Body of pancreas (tissue), 4 donors: ENCODE data around the gene RAD51B. TPM values are rescaled to one million over a fixed set of nuclear protein-coding genes. Genes with fewer than 3 reads are reported as not detected.

Experiments
- ATAC-seq: fragments of 150-250 bp; one replicate; pipeline ENCODE4 v1.9.1; 2016
- DNase-seq, 4 donors: peaks; one replicate each; pipeline ENCODE4 v3.0.0-alpha.2; 2019
- H3K27ac ChIP-seq, 4 donors: fragments of 200-600 bp; sonication (generic); 1 replicate in 3 of 4; 2 replicates in 1 of 4; pipeline versions ENCODE4 v1.5.1 to v1.6.1; 2016 to 2019; ENCODE audit warnings: mild to moderate bottlenecking in 1 of 4, mixed read lengths in 1 of 4, moderate library complexity in 1 of 4
- H3K27me3 ChIP-seq, 2 donors: fragments of 200-600 bp; sonication (generic); one replicate each; pipeline ENCODE4 v1.6.0; 2016; ENCODE audit warnings: mild to moderate bottlenecking in 1 of 2
- H3K36me3 ChIP-seq, 2 donors: fragments of 200-600 bp; sonication (generic); replicated peaks in 1 of 2; 2 replicates each; pipeline ENCODE4 v1.5.1; 2016; ENCODE audit warnings: low read depth in 2 of 2; ENCODE audit not compliant: insufficient read depth in 1 of 2
- H3K4me1 ChIP-seq: fragments of 200-600 bp; sonication (generic); one replicate; pipeline ENCODE4 v1.6.0; 2016
- H3K4me3 ChIP-seq, 2 donors: fragments of 200-600 bp; sonication (generic); 1 replicate in 1 of 2; 2 replicates in 1 of 2; pipeline ENCODE4 v1.5.1; 2016 to 2019
- H3K9me3 ChIP-seq, 3 donors: fragments of 200-600 bp; sonication (generic); 1 replicate in 2 of 3; 2 replicates in 1 of 3; pipeline ENCODE4 v1.5.1; 2016
- CTCF ChIP-seq, 7 experiments: fragments of 450-650 bp in 4 of 7; fragments of 200-600 bp in 3 of 7; sonication (generic) in 3 of 7; IDR thresholded peaks; one replicate each; pipeline ENCODE4 v1.5.1; 2016 to 2019; ENCODE audit warnings: antibody characterized with exemption in 7 of 7
- POLR2A ChIP-seq, 3 donors: fragments of 450-650 bp; IDR thresholded peaks; one replicate each; pipeline ENCODE4 v1.6.1; 2016; ENCODE audit warnings: antibody characterized with exemption in 3 of 3, mild to moderate bottlenecking in 2 of 3
- WGBS, 2 donors: methylation state at CpG; one replicate each; pipeline ENCODE4 v1.1.5; 2017; 5-methylcytosine and 5-hydroxymethylcytosine counted together
- intact Hi-C: fragments of 100-400 bp; cut with DNase I; formaldehyde crosslinking; loops from one replicate; pipeline ENCODE4 v1.15.1; 2023
- total RNA-seq, 2 donors: library from RNA; depleted of rRNA; stranded (reverse); fragments of >200 nt; gene quantifications; one replicate each; pipeline ENCODE4 v1.1.0, GENCODE V29; 2016

The RAD51B gene
- total RNA-seq, 2 donors from 2014 or later = 12.2 to 29.6 TPM

GRCh38 chr14:68250927-68251768 is 431.6 kb downstream of the RAD51B start:
- no peaks in the 10 kb centered on the region for H3K9me3 ChIP-seq
- no peaks in the 10 kb centered on the region for H3K27me3 ChIP-seq
- 66 to 70% methylated on average over 4 of the region's 4 CpGs for WGBS, 2 donors
- intact Hi-C loops = no loop called here
- ATAC-seq (no peak), DNase-seq (no peak)
- TF ChIP-seq CTCF (IDR thresholded peaks at IDR 0.05) (no peak), POLR2A (IDR thresholded peaks at IDR 0.05) (no peak)
- H3K27ac ChIP-seq = peak overlapping the region in 3 of 4 donors; percentile 21 to 83 (median 83)
- H3K36me3 ChIP-seq = no peaks in the 10 kb centered on the region
- peaks cover 54% of the 10 kb centered on the region for H3K4me1 ChIP-seq
- H3K4me3 ChIP-seq = no peak overlapping the region

GRCh38 chr14:68251769-68252100 is 432.2 kb downstream of the RAD51B start:
- WGBS, 2 donors = 67 to 71% methylated on average over 1 of the region's 1 CpG
- no peak overlapping the region for H3K4me3 ChIP-seq
- ATAC-seq = no peak
- no peak for DNase-seq
- no peak for TF ChIP-seq POLR2A (IDR thresholded peaks at IDR 0.05)
- no peak for TF ChIP-seq CTCF (IDR thresholded peaks at IDR 0.05)
- H3K9me3 ChIP-seq = no peaks in the 10 kb centered on the region
- intact Hi-C loops = no loop called here
- peaks cover 49% of the 10 kb centered on the region for H3K4me1 ChIP-seq
- no peaks in the 10 kb centered on the region for H3K36me3 ChIP-seq
- H3K27me3 ChIP-seq = no peaks in the 10 kb centered on the region
- peak overlapping the region in 1 of 4 donors; percentile 83 for H3K27ac ChIP-seq

- 33 to 53% methylated on average over 3 of the region's 3 CpGs for WGBS, 2 donors
- intact Hi-C loops = no loop called here
- TF ChIP-seq POLR2A (IDR thresholded peaks at IDR 0.05) (no peak), CTCF (IDR thresholded peaks at IDR 0.05) (no peak)
- Histone ChIP-seq H3K27me3 (no peaks in the 10 kb centered on the region), H3K9me3 (no peaks in the 10 kb centered on the region), H3K4me1 (peaks cover 33% of the 10 kb centered on the region), H3K27ac (no peak overlapping the region), H3K4me3 (no peak overlapping the region), H3K36me3 (no peaks in the 10 kb centered on the region)
- ATAC-seq (no peak), DNase-seq (no peak)
Measured at GRCh38 chr14:68253160-68253780, 433.7 kb downstream of the RAD51B start.

- H3K27ac ChIP-seq = no peak overlapping the region
- no peak for TF ChIP-seq CTCF (IDR thresholded peaks at IDR 0.05)
- TF ChIP-seq POLR2A (IDR thresholded peaks at IDR 0.05) = no peak
- no peaks in the 10 kb centered on the region for H3K36me3 ChIP-seq
- intact Hi-C loops = no loop called here
- 61% methylated on average over 2 of the region's 2 CpGs for WGBS, 2 donors
- no peak overlapping the region for H3K4me3 ChIP-seq
- ATAC-seq (no peak), DNase-seq (no peak)
- peaks cover 26% of the 10 kb centered on the region for H3K4me1 ChIP-seq
- no peaks in the 10 kb centered on the region for H3K27me3 ChIP-seq
- no peaks in the 10 kb centered on the region for H3K9me3 ChIP-seq
Measured at GRCh38 chr14:68253878-68254528, 434.4 kb downstream of the RAD51B start.
